Heart right ventricle (tissue), 16 donors: ENCODE results near the gene RBAK. TPM values are rescaled to one million over a fixed set of nuclear protein-coding genes. Genes with fewer than 3 reads are reported as not detected.
"Not testable (repeated sequence)": the region's sequence is repeated elsewhere in the genome, so short reads cannot be mapped to it uniquely, and the experiment has no call there.

Experiments
- ATAC-seq, 8 donors: fragments of 200-7000 bp; cut with Tn5 transposase; one replicate each; pipeline ENCODE4 v1.9.1; 2020; ENCODE audit warnings: mild to moderate bottlenecking in 8 of 8, moderate library complexity in 8 of 8, moderate number of reproducible peaks in 1 of 8
- DNase-seq, 2 donors: peaks; one replicate each; pipeline ENCODE4 v3.0.0-alpha.2; 2020
- H3K27ac ChIP-seq, 10 donors: fragments of 200-600 bp; sonication (generic) in 2 of 10; one replicate each; pipeline versions ENCODE4 v1.5.0 to v1.8.0; 2020 to 2022; ENCODE audit warnings: mild to moderate bottlenecking in 3 of 10
- H3K27me3 ChIP-seq, 7 donors: fragments of 200-600 bp; one replicate each; pipeline ENCODE4 v1.8.0; 2021 to 2022; ENCODE audit warnings: mild to moderate bottlenecking in 2 of 7
- H3K36me3 ChIP-seq, 9 donors: fragments of 200-600 bp; sonication (generic) in 1 of 9; one replicate each; pipeline versions ENCODE4 v1.5.0 to v1.8.0; 2020 to 2022; ENCODE audit warnings: mild to moderate bottlenecking in 2 of 9
- H3K4me1 ChIP-seq, 9 donors: fragments of 200-600 bp; sonication (generic) in 1 of 9; one replicate each; pipeline versions ENCODE4 v1.5.0 to v1.8.0; 2020 to 2022; ENCODE audit warnings: mild to moderate bottlenecking in 4 of 9
- H3K4me3 ChIP-seq, 10 donors: fragments of 200-600 bp; sonication (generic) in 2 of 10; one replicate each; pipeline versions ENCODE4 v1.5.0 to v1.8.0; 2020 to 2022; ENCODE audit warnings: mild to moderate bottlenecking in 7 of 10, moderate library complexity in 2 of 10
- H3K9me3 ChIP-seq, 11 donors: fragments of 200-600 bp in 10 of 11; sonication (generic) in 2 of 11; one replicate each; pipeline versions ENCODE4 v1.5.0 to v1.8.0; 2013 to 2022; ENCODE audit warnings: mild to moderate bottlenecking in 2 of 11, control low read depth in 1 of 11, moderate library complexity in 1 of 11
- WGBS, 2 donors: extraction: QIAGEN DNeasy Blood & Tissue Kit; methylation state at CpG; one replicate each; pipeline ENCODE4 v1.1.7; 2013; ENCODE audit warnings: inconsistent platforms in 1 of 2; 5-methylcytosine and 5-hydroxymethylcytosine counted together
- intact Hi-C, 10 donors: fragments of 100-400 bp; cut with DNase I; formaldehyde crosslinking; loops; one replicate each; pipeline versions ENCODE4 v1.11.1 to v1.14.2; 2022
- polyA plus RNA-seq, 2 donors: library from polyadenylated mRNA; stranded (reverse); fragments of 200-250 nt; gene quantifications; one replicate each; pipeline ENCODE4 v1.2.3, GENCODE V29; 2013
- total RNA-seq, 10 donors: library from RNA; stranded (reverse); fragmentation: NEBNext Ultra II Directional in 3 of 10; extraction: Animal tissue kit (Norgen Biotek cat#: 25700) in 3 of 10; gene quantifications; one replicate each; pipeline versions ENCODE4 v1.2.1 to v1.2.4, GENCODE V29; 2021 to 2023
- TF ChIP-seq, protein P1 (sequence below), 9 donors: fragments of 200-600 bp; sonication (generic) in 2 of 9; IDR thresholded peaks; one replicate each; pipeline versions ENCODE4 v1.5.0 to v1.8.0; 2021 to 2022; ENCODE audit warnings: antibody characterized with exemption in 9 of 9, mild to moderate bottlenecking in 5 of 9, moderate library complexity in 1 of 9
- donor health status: Arrhythmogenic right ventricular cardiomyopathy.
- donor health status: ischemic (EF 13 %, LVEDD 7.1; RV severe dilation, severe dysfunction).
- donor health status: healthy with polysubstance abuse.
- donor health status: DM: no; HTN: yes; CAD: no.
- donor health status: DM: no; HTN: no; CAD: no.
- donor health status: ischemic (EF 25% LVEDD 6.9; RV normal size, moderate dysfunction).
- donor health status: ischemic (EF 25% LVEDD 5.7; RV mildly dilated, moderate dysfunction).
- donor health status: healthy.
- donor health status: DM: yes; HTN: yes; CAD: no.
- donor health status: Ischemic cardiomyopathy.
- donor health status: ischemic (EF 35%, LVEDD 5.7; RV mildly dilated, moderate dysfunction).
- donor health status: nonischemic (EF 11% LVEDD 7.7; RV severe dilation, severe dysfunction).
- donor health status: DM: yes; HTN: yes; CAD: no.
- donor health status: PGD.
- donor health status: ischemic (EF 29% LVEDD 5.4; RV normal size, mild dysfunction).
- donor health status: nonischemic (EF 23%, LVEDD 6.1; RV moderate dilation, normal function).

The RBAK gene
- total and polyA plus RNA-seq, 12 donors = 3.2 to 11.2 (median 9.3) TPM

DNA sequence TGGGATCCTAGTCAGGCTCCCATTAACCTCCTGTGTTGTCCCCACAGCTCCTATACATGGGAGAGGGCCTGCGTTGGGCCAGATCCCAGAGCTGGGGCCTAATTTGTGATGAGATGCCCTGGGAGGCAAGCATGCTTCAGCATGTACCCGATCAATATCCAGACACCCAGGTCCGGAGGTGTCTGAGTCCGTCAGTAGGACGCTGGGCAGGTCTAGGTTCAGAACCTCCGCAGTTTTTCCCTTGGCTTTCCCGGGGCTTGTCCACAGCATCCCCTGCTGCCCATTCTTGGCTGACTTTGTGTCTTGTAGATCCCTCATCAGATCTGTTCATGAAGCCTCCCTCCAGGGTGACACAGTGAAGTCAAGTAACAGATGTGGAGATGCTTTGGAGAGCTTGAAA lies 32.7 kb upstream of the RBAK start:
- 97 to 98% methylated on average over 7 of the region's 7 CpGs for WGBS, 2 donors
- TF ChIP-seq, protein P1, sequence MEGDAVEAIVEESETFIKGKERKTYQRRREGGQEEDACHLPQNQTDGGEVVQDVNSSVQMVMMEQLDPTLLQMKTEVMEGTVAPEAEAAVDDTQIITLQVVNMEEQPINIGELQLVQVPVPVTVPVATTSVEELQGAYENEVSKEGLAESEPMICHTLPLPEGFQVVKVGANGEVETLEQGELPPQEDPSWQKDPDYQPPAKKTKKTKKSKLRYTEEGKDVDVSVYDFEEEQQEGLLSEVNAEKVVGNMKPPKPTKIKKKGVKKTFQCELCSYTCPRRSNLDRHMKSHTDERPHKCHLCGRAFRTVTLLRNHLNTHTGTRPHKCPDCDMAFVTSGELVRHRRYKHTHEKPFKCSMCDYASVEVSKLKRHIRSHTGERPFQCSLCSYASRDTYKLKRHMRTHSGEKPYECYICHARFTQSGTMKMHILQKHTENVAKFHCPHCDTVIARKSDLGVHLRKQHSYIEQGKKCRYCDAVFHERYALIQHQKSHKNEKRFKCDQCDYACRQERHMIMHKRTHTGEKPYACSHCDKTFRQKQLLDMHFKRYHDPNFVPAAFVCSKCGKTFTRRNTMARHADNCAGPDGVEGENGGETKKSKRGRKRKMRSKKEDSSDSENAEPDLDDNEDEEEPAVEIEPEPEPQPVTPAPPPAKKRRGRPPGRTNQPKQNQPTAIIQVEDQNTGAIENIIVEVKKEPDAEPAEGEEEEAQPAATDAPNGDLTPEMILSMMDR (IDR thresholded peaks at IDR 0.05) = no peak
- ATAC-seq = no peak
- DNase-seq = no peak
- Histone ChIP-seq H3K4me1 (no peaks in the 10 kb centered on the region), H3K27me3 (no peaks in the 10 kb centered on the region), H3K9me3 (peaks cover 0 to 6% (median 0%) of the 10 kb centered on the region in 11 donors), H3K36me3 (peaks cover 0 to 33% (median 9%) of the 10 kb centered on the region in 9 donors), H3K27ac (no peak overlapping the region), H3K4me3 (no peak overlapping the region)
- intact Hi-C loops = no loop called here

DNA sequence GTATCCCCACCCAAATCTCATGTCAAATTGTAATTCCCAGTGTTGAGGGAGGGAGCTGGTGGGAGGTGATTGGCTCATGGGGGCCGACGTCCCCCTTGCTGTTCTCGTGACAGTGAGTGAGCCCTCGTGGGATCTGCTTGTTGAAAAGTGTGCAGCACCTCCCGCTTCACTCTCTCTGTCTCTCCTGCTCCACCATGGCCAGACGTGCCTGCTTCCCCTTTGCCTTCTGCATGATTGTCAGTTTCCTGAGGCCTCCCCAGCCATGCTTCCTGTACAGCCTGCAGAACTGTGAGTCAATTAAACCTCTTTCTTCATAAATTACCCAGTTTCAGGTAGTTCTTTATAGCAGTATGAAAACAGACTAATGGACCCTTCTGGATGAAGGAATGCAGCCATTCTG lies 29.7 kb upstream of the RBAK start:
- H3K27me3 ChIP-seq, ATAC-seq, H3K27ac ChIP-seq, intact Hi-C loops, H3K4me3 ChIP-seq, H3K4me1 ChIP-seq, H3K9me3 ChIP-seq, DNase-seq: not testable (repeated sequence)
- WGBS, 2 donors = 77 to 84% methylated on average over 6 of the region's 6 CpGs
- peaks cover 0 to 21% (median 0%) of the 10 kb centered on the region in 9 donors for H3K36me3 ChIP-seq

DNA sequence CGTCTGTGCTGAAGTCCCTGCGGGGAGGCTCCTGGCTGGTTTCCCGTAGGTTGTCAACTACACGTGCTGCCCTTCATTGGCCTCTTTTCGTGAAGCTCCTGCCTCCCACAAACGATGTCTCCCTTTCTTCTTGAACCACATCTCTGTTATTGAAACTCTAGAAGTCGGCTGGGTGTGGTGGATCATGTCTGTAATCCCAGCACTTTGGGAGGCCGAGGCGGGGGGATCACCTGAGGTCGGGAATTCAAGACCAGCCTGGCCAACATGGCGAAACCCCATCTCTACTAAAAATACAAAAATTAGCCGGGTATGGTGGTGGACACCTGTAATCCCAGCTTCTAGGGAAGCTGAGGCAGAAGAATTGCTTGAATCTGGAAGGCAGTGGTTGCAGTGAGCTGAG lies 28.0 kb upstream of the RBAK start:
- H3K27ac ChIP-seq, intact Hi-C loops, H3K4me3 ChIP-seq, DNase-seq, H3K27me3 ChIP-seq, ATAC-seq, H3K4me1 ChIP-seq, H3K9me3 ChIP-seq: not testable (repeated sequence)
- WGBS, 2 donors = 93% methylated on average over 12 of the region's 12 CpGs
- H3K36me3 ChIP-seq = peaks cover 0 to 24% (median 0%) of the 10 kb centered on the region in 9 donors

GRCh38 chr7:5020098-5020497 lies 25.6 kb upstream of the RBAK start:
- intact Hi-C loops = no loop called here
- no peak overlapping the region for H3K4me3 ChIP-seq
- H3K27me3 ChIP-seq = no peaks in the 10 kb centered on the region
- no peak overlapping the region for H3K27ac ChIP-seq
- TF ChIP-seq, protein P1 (IDR thresholded peaks at IDR 0.05) = no peak
- no peak for ATAC-seq
- WGBS, 2 donors = 96 to 99% methylated on average over 9 of the region's 9 CpGs
- DNase-seq = no peak
- H3K4me1 ChIP-seq = no peaks in the 10 kb centered on the region
- H3K36me3 ChIP-seq = peaks cover 0 to 34% (median 0%) of the 10 kb centered on the region in 9 donors
- no peaks in the 10 kb centered on the region for H3K9me3 ChIP-seq

GRCh38 chr7:5020976-5021550 lies 24.6 kb upstream of the RBAK start:
- intact Hi-C loops, H3K4me1 ChIP-seq, H3K4me3 ChIP-seq, DNase-seq, ATAC-seq, H3K9me3 ChIP-seq, H3K27me3 ChIP-seq, H3K27ac ChIP-seq: not testable (repeated sequence)
- WGBS, 2 donors = 98% methylated on average over 14 of the region's 14 CpGs
- H3K36me3 ChIP-seq = peaks cover 0 to 34% (median 0%) of the 10 kb centered on the region in 9 donors

GRCh38 chr7:5023626-5024025 lies 22.0 kb upstream of the RBAK start:
- 96 to 97% methylated on average over 12 of the region's 12 CpGs for WGBS, 2 donors
- H3K4me1 ChIP-seq, intact Hi-C loops, ATAC-seq, H3K4me3 ChIP-seq, H3K27ac ChIP-seq, DNase-seq, H3K9me3 ChIP-seq, H3K27me3 ChIP-seq: not testable (repeated sequence)
- H3K36me3 ChIP-seq = peaks cover 0 to 30% (median 0%) of the 10 kb centered on the region in 9 donors

- intact Hi-C loops, H3K4me3 ChIP-seq, H3K4me1 ChIP-seq, DNase-seq, H3K9me3 ChIP-seq, H3K27me3 ChIP-seq, H3K36me3 ChIP-seq, H3K27ac ChIP-seq, ATAC-seq: not testable (repeated sequence)
- 96 to 98% methylated on average over 14 of the region's 14 CpGs for WGBS, 2 donors
Observed at GRCh38 chr7:5027796-5028410, 17.8 kb upstream of the RBAK start.

DNA sequence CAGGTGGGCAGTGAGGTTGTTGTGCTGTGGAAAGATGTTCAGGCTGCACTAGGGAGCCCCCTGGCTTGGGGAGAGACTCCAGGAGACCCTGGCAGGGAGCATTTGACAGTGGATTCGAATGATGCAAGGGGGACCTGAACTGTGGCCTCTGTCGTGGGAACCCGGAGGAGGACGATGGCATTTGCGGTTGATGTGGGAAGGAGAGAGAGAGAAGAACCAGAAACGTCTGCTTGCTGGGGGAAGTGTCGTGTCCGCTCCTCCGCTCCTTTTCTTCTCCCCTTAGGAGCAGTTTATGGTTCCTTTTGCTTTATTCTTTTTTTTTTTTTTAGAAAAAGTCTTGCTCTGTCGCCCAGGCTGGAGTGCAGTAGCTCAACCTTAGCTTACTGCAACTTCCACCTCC lies 12.5 kb upstream of the RBAK start:
- WGBS, 2 donors = 90 to 91% methylated on average over 10 of the region's 10 CpGs
- DNase-seq, H3K27ac ChIP-seq, H3K27me3 ChIP-seq, ATAC-seq, H3K4me3 ChIP-seq, H3K4me1 ChIP-seq, H3K36me3 ChIP-seq, intact Hi-C loops, H3K9me3 ChIP-seq: not testable (repeated sequence)
